OCI-LY7 (cell line): ENCODE results near the gene UBXN7. TPM values are rescaled to one million over a fixed set of nuclear protein-coding genes. Genes with fewer than 3 reads are reported as not detected.
"Not testable (repeated sequence)": the region's sequence is repeated elsewhere in the genome, so short reads cannot be mapped to it uniquely, and the experiment has no call there.

Experiments
- BruUV-seq: library from RNA; stranded (reverse); fragments of 400-500 nt; replicated peaks from 2 replicates; lab custom pipeline; 2021; lab: Mats Ljungman, UMichigan
- CTCF ChIA-PET: fragments of 300-600 bp; sonication (Branson Sonifier 250); formaldehyde crosslinking; loops from one replicate; lab custom pipeline; 2022; ENCODE audit warnings: antibody characterized with exemption; ENCODE audit not compliant: unreplicated experiment; lab: Charles Lee
- POLR2A ChIA-PET: fragments of 300-600 bp; sonication (Branson Sonifier 250); formaldehyde crosslinking; loops from one replicate; lab custom pipeline; 2022; ENCODE audit warnings: antibody characterized with exemption; lab: Charles Lee
- DNase-seq: peaks from one replicate; pipeline ENCODE4 v3.0.0-alpha.2; 2015; ENCODE audit warnings: low spot score
- H2AFZ ChIP-seq: fragments of 200-600 bp; sonication (generic), shearing (Covaris generic); 2 replicates; pipeline ENCODE4 v1.6.1; 2014; ENCODE audit warnings: mild to moderate bottlenecking, antibody characterized with exemption, low read length, moderate library complexity
- H3K27ac ChIP-seq: fragments of 200-600 bp; sonication (generic); 2 replicates; pipeline ENCODE4 v1.5.1; 2014; ENCODE audit warnings: mixed run types, low read depth, mild to moderate bottlenecking, moderate library complexity, low read length, inconsistent platforms; ENCODE audit not compliant: poor library complexity, severe bottlenecking
- H3K36me3 ChIP-seq: fragments of 200-600 bp; sonication (generic); 2 replicates; pipeline ENCODE4 v1.6.1; 2014; ENCODE audit warnings: mild to moderate bottlenecking, antibody characterized with exemption, low read length, moderate library complexity, mixed read lengths; ENCODE audit not compliant: insufficient read depth
- H3K4me1 ChIP-seq: fragments of 200-600 bp; sonication (generic); 2 replicates; pipeline ENCODE4 v1.5.1; 2014; ENCODE audit warnings: mild to moderate bottlenecking, low read length; ENCODE audit not compliant: insufficient read depth, poor library complexity, severe bottlenecking
- H3K4me2 ChIP-seq: fragments of 200-600 bp; sonication (generic); 2 replicates; pipeline ENCODE4 v1.6.1; 2014; ENCODE audit warnings: mild to moderate bottlenecking, low read length
- H3K4me3 ChIP-seq: fragments of 200-600 bp; sonication (generic); 2 replicates; pipeline ENCODE4 v1.5.1; 2014; ENCODE audit warnings: mild to moderate bottlenecking, low read depth, low read length; ENCODE audit not compliant: poor library complexity, severe bottlenecking
- H3K79me2 ChIP-seq: fragments of 200-600 bp; sonication (generic); 2 replicates; pipeline ENCODE4 v1.6.1; 2016; ENCODE audit warnings: low read depth, mild to moderate bottlenecking, low read length, moderate library complexity, mixed read lengths; ENCODE audit not compliant: insufficient read depth
- H3K9me2 ChIP-seq: fragments of 200-600 bp; sonication (generic); 2 replicates; pipeline ENCODE4 v1.6.1; 2016; ENCODE audit warnings: mild to moderate bottlenecking, low read length, mixed read lengths; ENCODE audit not compliant: insufficient read depth
- H3K9me3 ChIP-seq: fragments of 200-600 bp; sonication (generic); 2 replicates; pipeline ENCODE4 v1.6.1; 2014; ENCODE audit warnings: mild to moderate bottlenecking, mixed run types, low read length, mixed read lengths
- H4K20me1 ChIP-seq: fragments of 200-600 bp; sonication (generic); 2 replicates; pipeline ENCODE4 v1.6.1; 2014; ENCODE audit warnings: mild to moderate bottlenecking, antibody characterized with exemption, low read length, moderate library complexity, mixed read lengths; ENCODE audit not compliant: insufficient read depth
- CTCF ChIP-seq: fragments of 200-600 bp; sonication (generic); conservative IDR thresholded peaks from 2 replicates; pipeline ENCODE4 v1.5.1; 2014; ENCODE audit warnings: mild to moderate bottlenecking, antibody characterized with exemption, low read length, moderate library complexity, mixed read lengths
- EZH2phosphoT487 ChIP-seq: fragments of 200-600 bp; sonication (generic); IDR thresholded peaks from 2 replicates; pipeline ENCODE4 v1.6.1; 2018; ENCODE audit warnings: low read depth, borderline replicate concordance, mild to moderate bottlenecking, mixed run types, antibody characterized with exemption, low read length, moderate library complexity, mixed read lengths
- intact Hi-C: fragments of 100-400 bp; cut with micrococcal nuclease; formaldehyde crosslinking; loops from one replicate; pipeline ENCODE4 v1.10.0; 2022; ENCODE audit not compliant: unreplicated experiment
- total RNA-seq, 2 experiments: library from RNA; depleted of rRNA in 1 of 2; stranded (reverse); fragments of >200 nt in 1 of 2; shearing (Covaris generic) in 1 of 2; gene quantifications; 2 replicates each; pipeline ENCODE4 v1.2.3, GENCODE V29; 2014 to 2022

UBXN7 gene
- total RNA-seq, 2 experiments from 2014 or later: 12.7 to 73.4 TPM

DNA sequence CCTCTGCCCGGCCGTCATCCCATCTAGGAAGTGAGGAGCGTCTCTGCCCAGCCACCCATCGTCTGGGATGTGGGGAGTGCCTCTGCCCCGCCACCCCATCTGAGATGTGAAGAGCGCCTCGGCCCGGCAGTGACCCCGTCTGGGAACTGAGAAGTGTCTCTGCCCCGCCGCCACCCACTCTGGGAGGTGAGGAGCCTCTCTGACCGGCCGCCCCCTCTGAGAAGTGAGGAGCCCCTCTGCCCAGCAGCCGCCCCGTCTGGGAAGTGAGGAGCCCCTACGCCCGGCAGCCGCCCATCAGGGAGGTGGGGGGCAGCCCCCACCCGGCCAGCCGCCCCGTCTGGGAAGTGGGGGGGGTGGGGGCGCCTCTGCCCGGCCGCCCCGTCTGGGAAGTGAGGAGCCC lies 46.8 kb downstream of the UBXN7 start:
- H3K9me2 ChIP-seq, H3K79me2 ChIP-seq, H4K20me1 ChIP-seq, DNase-seq, H3K4me1 ChIP-seq, intact Hi-C loops, H3K4me2 ChIP-seq, POLR2A ChIA-PET, H3K27ac ChIP-seq, H2AFZ ChIP-seq, H3K9me3 ChIP-seq, BruUV-seq, CTCF ChIA-PET, H3K4me3 ChIP-seq: not testable (repeated sequence)
- H3K36me3 ChIP-seq: peaks cover 33% of the 10 kb centered on the region

GRCh38 chr3:196378146-196378841 lies 53.9 kb downstream of the UBXN7 start:
- Histone ChIP-seq H3K4me1 (no peaks in the 10 kb centered on the region), H3K9me2 (no peaks in the 10 kb centered on the region), H3K4me3 (no peak overlapping the region), H2AFZ (no peak overlapping the region), H3K9me3 (no peaks in the 10 kb centered on the region), H3K36me3 (peaks cover 18% of the 10 kb centered on the region), H4K20me1 (no peaks in the 10 kb centered on the region), H3K27ac (no peak overlapping the region), H3K79me2 (no peaks in the 10 kb centered on the region), H3K4me2 (no peak overlapping the region)
- intact Hi-C loops: no loop called here
- TF ChIP-seq CTCF: no peak
- BruUV-seq: no TSS peak
- DNase-seq: no peak
- ChIA-PET CTCF (no interaction called here), POLR2A (interaction anchor here (0.6 to 0.9 kb wide), 3 partner anchors 7 to 1326 kb away, joined by 3 to 6 read pairs (median 4); no protein-coding TSS in a partner anchor)

DNA sequence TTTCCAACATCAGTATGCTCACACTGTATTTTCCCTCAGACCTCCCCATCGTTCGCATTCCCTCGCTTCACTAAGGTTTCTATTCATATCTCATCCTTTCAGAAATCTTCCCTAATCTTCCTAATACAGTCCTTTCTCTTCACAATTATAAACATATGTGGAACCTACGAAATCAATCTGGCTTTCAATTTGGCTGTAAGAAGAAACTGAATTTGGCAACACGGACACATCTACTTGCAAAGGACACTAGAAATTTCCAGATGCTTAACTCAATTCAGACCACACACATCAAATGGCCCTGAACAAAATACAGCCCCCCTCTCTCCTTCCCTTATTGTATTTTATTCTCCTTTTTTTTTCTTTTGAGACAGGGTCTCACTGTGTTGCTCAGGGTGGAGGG lies 54.9 kb downstream of the UBXN7 start:
- POLR2A ChIA-PET: interaction anchor here (0.7 to 1.3 kb wide), 3 partner anchors 16 to 423 kb away, joined by 3 to 4 read pairs (median 3); no protein-coding TSS in a partner anchor

More for the DNA sequence above, 54.9 kb downstream of the UBXN7 start:
- H4K20me1 ChIP-seq: no peaks in the 10 kb centered on the region
- BruUV-seq: no TSS peak
- no peaks in the 10 kb centered on the region for H3K9me3 ChIP-seq
- no peak overlapping the region for H3K4me2 ChIP-seq
- CTCF ChIA-PET: no interaction called here
- no peaks in the 10 kb centered on the region for H3K4me1 ChIP-seq
- H3K9me2 ChIP-seq: no peaks in the 10 kb centered on the region
- TF ChIP-seq CTCF (no peak), EZH2phosphoT487 (no peak)
- H3K36me3 ChIP-seq: peaks cover 18% of the 10 kb centered on the region
- no peak overlapping the region for H3K27ac ChIP-seq
- no peak for DNase-seq
- H3K4me3 ChIP-seq: no peak overlapping the region
- intact Hi-C loops: no loop called here
- H2AFZ ChIP-seq: no peak overlapping the region
- no peaks in the 10 kb centered on the region for H3K79me2 ChIP-seq
